Common myeloid progenitor, CD34-positive (primary cell): ENCODE results near the gene CSNK1G1.
A peak's percentile ranks its signal among the peaks of the same experiment; 100 is the strongest.

Source experiments
- CTCF ChIA-PET: fragments of 350-600 bp; sonication (Branson Sonifier 250); formaldehyde crosslinking; loops from one replicate; lab custom pipeline; 2021; ENCODE audit warnings: antibody characterized with exemption; lab: Charles Lee
- POLR2A ChIA-PET: fragments of 350-600 bp; sonication (Branson Sonifier 250); formaldehyde crosslinking; loops from one replicate; lab custom pipeline; 2021; ENCODE audit warnings: antibody characterized with exemption; lab: Charles Lee
- DNase-seq, 3 donors: peaks; one replicate each; pipeline versions ENCODE4 v3.0.0 to v3.0.0-alpha.2; 2013
- H3K27ac ChIP-seq, 2 experiments: 1 replicate in 1 of 2; 2 replicates in 1 of 2; pipeline ENCODE4 v1.7.0; 2013; ENCODE audit warnings: inconsistent platforms in 2 of 2, low read length in 2 of 2, mild to moderate bottlenecking in 2 of 2, low read depth in 1 of 2, moderate library complexity in 1 of 2; ENCODE audit not compliant: severe bottlenecking in 2 of 2, insufficient read depth in 1 of 2, poor library complexity in 1 of 2
- H3K27me3 ChIP-seq, 5 experiments: replicated peaks in 2 of 5; 1 replicate in 3 of 5; 2 replicates in 2 of 5; pipeline versions ENCODE4 v1.6.1 to v1.7.0; 2013; ENCODE audit warnings: low read length in 4 of 5, mild to moderate bottlenecking in 2 of 5, moderate library complexity in 2 of 5, inconsistent platforms in 1 of 5; ENCODE audit not compliant: insufficient read depth in 5 of 5, control insufficient read depth in 4 of 5
- H3K36me3 ChIP-seq, 4 experiments: 1 replicate in 2 of 4; 2 replicates in 2 of 4; pipeline versions ENCODE4 v1.6.1 to v1.7.0; 2013; ENCODE audit warnings: low read length in 3 of 4, control low read depth in 1 of 4, mild to moderate bottlenecking in 1 of 4; ENCODE audit not compliant: control insufficient read depth in 4 of 4, insufficient read depth in 4 of 4
- H3K4me1 ChIP-seq, 4 experiments: 1 replicate in 3 of 4; 2 replicates in 1 of 4; pipeline versions ENCODE4 v1.6.1 to v1.7.1; 2013; ENCODE audit warnings: low read length in 3 of 4, mild to moderate bottlenecking in 3 of 4, control low read depth in 1 of 4, inconsistent platforms in 1 of 4, moderate library complexity in 1 of 4; ENCODE audit not compliant: control insufficient read depth in 4 of 4, insufficient read depth in 4 of 4; ENCODE audit errors: control extremely low read depth in 1 of 4
- H3K4me3 ChIP-seq, 7 experiments: 1 replicate in 4 of 7; 2 replicates in 3 of 7; pipeline versions ENCODE4 v1.5.1 to v1.7.0; 2013; ENCODE audit warnings: mild to moderate bottlenecking in 7 of 7, low read length in 6 of 7, moderate library complexity in 6 of 7, inconsistent platforms in 2 of 7, low read depth in 2 of 7, control low read depth in 1 of 7; ENCODE audit not compliant: insufficient read depth in 4 of 7, control insufficient read depth in 1 of 7; ENCODE audit errors: extremely low read depth in 1 of 7
- H3K9me3 ChIP-seq, 5 experiments: 1 replicate in 4 of 5; 2 replicates in 1 of 5; pipeline versions ENCODE4 v1.6.1 to v1.7.1; 2013; ENCODE audit warnings: low read length in 4 of 5, mild to moderate bottlenecking in 2 of 5, inconsistent platforms in 1 of 5, low read depth in 1 of 5, moderate library complexity in 1 of 5; ENCODE audit not compliant: control insufficient read depth in 4 of 5, insufficient read depth in 2 of 5; ENCODE audit errors: control extremely low read depth in 1 of 5
- WGBS: methylation state at CpG from one replicate; pipeline ENCODE4 v1.1.5; 2013; ENCODE audit not compliant: insufficient coverage; 5-methylcytosine and 5-hydroxymethylcytosine counted together

The CSNK1G1 gene

GRCh38 chr15:64161688-64162477 lies 194.1 kb downstream of the CSNK1G1 start:
- CTCF ChIA-PET, result interaction anchor here (4.0 kb wide), 1 partner anchor 9 kb away, joined by 27 read pairs; the partner anchor contains the start of gene SNX22
- no peak for DNase-seq

GRCh38 chr15:64158363-64159134 lies 197.4 kb downstream of the CSNK1G1 start:
- DNase-seq, result no peak
- 99% methylated on average over 8 of the region's 11 CpGs for WGBS
- ChIA-PET POLR2A (no interaction called here), CTCF (interaction anchor here (1.0 to 1.6 kb wide), 2 partner anchors 9 to 13 kb away, joined by 3 to 4 read pairs; no protein-coding TSS in a partner anchor)
- H3K36me3 ChIP-seq, result peaks cover 18 to 63% (median 54%) of the 10 kb centered on the region in 4 experiments
- no peaks in the 10 kb centered on the region for H3K9me3 ChIP-seq
- H3K27ac ChIP-seq, result no peak overlapping the region
- no peak overlapping the region for H3K4me3 ChIP-seq
- H3K4me1 ChIP-seq, result peaks cover 0 to 16% (median 15%) of the 10 kb centered on the region in 4 experiments
- H3K27me3 ChIP-seq, result no peaks in the 10 kb centered on the region

More at GRCh38 chr15:64161688-64162477, 194.1 kb downstream of the CSNK1G1 start:
- peaks cover 14 to 34% (median 32%) of the 10 kb centered on the region in 4 experiments for H3K36me3 ChIP-seq
- POLR2A ChIA-PET, result interaction anchor here (2.5 kb wide), 1 partner anchor 8 kb away, joined by 15 read pairs; no protein-coding TSS in a partner anchor
- H3K4me1 ChIP-seq, result peaks cover 7 to 30% (median 23%) of the 10 kb centered on the region in 4 experiments
- peak overlapping the region in 6 of 7 experiments; percentile 83 to 96 (median 91) for H3K4me3 ChIP-seq
- WGBS, result 91% methylated on average over 9 of the region's 12 CpGs
- peak overlapping the region; percentile 88 to 94 for H3K27ac ChIP-seq
- H3K27me3 ChIP-seq, result no peaks in the 10 kb centered on the region
- H3K9me3 ChIP-seq, result no peaks in the 10 kb centered on the region

GRCh38 chr15:64157599-64158125 lies 198.3 kb downstream of the CSNK1G1 start:
- Histone ChIP-seq H3K36me3 (peaks cover 18 to 63% (median 54%) of the 10 kb centered on the region in 4 experiments), H3K27ac (no peak overlapping the region), H3K4me1 (peaks cover 0 to 21% (median 17%) of the 10 kb centered on the region in 4 experiments), H3K4me3 (no peak overlapping the region), H3K27me3 (peaks cover 0 to 7% (median 4%) of the 10 kb centered on the region in 5 experiments), H3K9me3 (no peaks in the 10 kb centered on the region)
- 100% methylated on average over 1 of the region's 1 CpG for WGBS
- ChIA-PET CTCF (interaction anchor here (1.0 to 1.6 kb wide), 2 partner anchors 8 to 12 kb away, joined by 3 to 4 read pairs; no protein-coding TSS in a partner anchor), POLR2A (no interaction called here)
- DNase-seq, result no peak

GRCh38 chr15:64156652-64157331 lies 199.2 kb downstream of the CSNK1G1 start:
- Histone ChIP-seq H3K27ac (no peak overlapping the region), H3K9me3 (no peaks in the 10 kb centered on the region), H3K27me3 (peaks cover 0 to 16% (median 7%) of the 10 kb centered on the region in 5 experiments), H3K4me1 (peaks cover 0 to 23% (median 18%) of the 10 kb centered on the region in 4 experiments), H3K4me3 (no peak overlapping the region), H3K36me3 (peaks cover 18 to 63% (median 54%) of the 10 kb centered on the region in 4 experiments)
- POLR2A ChIA-PET, result no interaction called here
- no peak for DNase-seq
- CTCF ChIA-PET, result no interaction called here
- WGBS, result 96% methylated on average over 14 of the region's 16 CpGs

- H3K4me1 ChIP-seq, result peaks cover 0 to 25% (median 16%) of the 10 kb centered on the region in 4 experiments
Measured at GRCh38 chr15:64155802-64156651, 199.9 kb downstream of the CSNK1G1 start.

More at GRCh38 chr15:64155802-64156651, 199.9 kb downstream of the CSNK1G1 start:
- no peak overlapping the region for H3K4me3 ChIP-seq
- no peak for DNase-seq
- no peak overlapping the region for H3K27ac ChIP-seq
- H3K36me3 ChIP-seq, result peaks cover 18 to 63% (median 54%) of the 10 kb centered on the region in 4 experiments
- no peaks in the 10 kb centered on the region for H3K9me3 ChIP-seq
- WGBS, result 95% methylated on average over 12 of the region's 15 CpGs
- POLR2A ChIA-PET, result no interaction called here
- CTCF ChIA-PET, result no interaction called here
- peaks cover 0 to 23% (median 8%) of the 10 kb centered on the region in 5 experiments for H3K27me3 ChIP-seq
